Bronchial epithelial cell (primary cell): ENCODE results near the gene IL6ST. TPM values are rescaled to one million over a fixed set of nuclear protein-coding genes. Genes with fewer than 3 reads are reported as not detected.

Experiments used
- DNase-seq: peaks from one replicate; pipeline ENCODE4 v3.0.0-alpha.2; 2010; ENCODE audit warnings: low read depth
- FAIRE-seq: peaks from 2 replicates; lab custom pipeline; 2011; peaks lifted over from hg19 to GRCh38; lab: Jason Lieb, UNC
- H3K27me3 ChIP-seq: 2 replicates; pipeline ENCODE4 v1.5.1; 2011; ENCODE audit warnings: low read length; ENCODE audit not compliant: control insufficient read depth, insufficient read depth
- H3K36me3 ChIP-seq: 2 replicates; pipeline ENCODE4 v1.5.1; 2011; ENCODE audit warnings: low read length; ENCODE audit not compliant: control insufficient read depth, insufficient read depth
- H3K4me3 ChIP-seq: 2 replicates; pipeline ENCODE4 v1.5.1; 2011; ENCODE audit warnings: mild to moderate bottlenecking, low read depth, low read length, control low read depth
- CTCF ChIP-seq: IDR thresholded peaks from 2 replicates; pipeline ENCODE4 v1.5.1; 2011; ENCODE audit warnings: mild to moderate bottlenecking, moderate library complexity, low read length, control low read depth, inconsistent platforms; ENCODE audit not compliant: insufficient read depth, severe bottlenecking
- total RNA-seq: library from RNA; depleted of rRNA; stranded (reverse); fragments of >200 nt; gene quantifications from 2 replicates; pipeline ENCODE4 v1.2.1, GENCODE V29; 2014

Gene IL6ST
- total RNA-seq, 1 donor from 2014 or later, result 50.8 TPM

GRCh38 chr5:56010431-56010830, 15.7 kb upstream of the IL6ST start:
- no peak for FAIRE-seq
- Histone ChIP-seq H3K4me3 (no peak overlapping the region), H3K27me3 (no peaks in the 10 kb centered on the region), H3K36me3 (no peaks in the 10 kb centered on the region)
- DNase-seq, result no peak
- TF ChIP-seq CTCF, result no peak

GRCh38 chr5:56006600-56006999, 11.8 kb upstream of the IL6ST start:
- no peak for TF ChIP-seq CTCF
- no peak for DNase-seq
- FAIRE-seq, result no peak
- H3K4me3 ChIP-seq, result no peak overlapping the region
- H3K36me3 ChIP-seq, result no peaks in the 10 kb centered on the region
- H3K27me3 ChIP-seq, result no peaks in the 10 kb centered on the region

GRCh38 chr5:56006094-56006493, 11.3 kb upstream of the IL6ST start:
- FAIRE-seq, result no peak
- no peak for DNase-seq
- no peak for TF ChIP-seq CTCF
- Histone ChIP-seq H3K27me3 (no peaks in the 10 kb centered on the region), H3K36me3 (no peaks in the 10 kb centered on the region), H3K4me3 (no peak overlapping the region)

GRCh38 chr5:56004874-56005273, 10.1 kb upstream of the IL6ST start:
- TF ChIP-seq CTCF, result no peak
- Histone ChIP-seq H3K27me3 (no peaks in the 10 kb centered on the region), H3K4me3 (no peak overlapping the region), H3K36me3 (no peaks in the 10 kb centered on the region)
- DNase-seq, result no peak
- FAIRE-seq, result no peak

- TF ChIP-seq CTCF, result no peak
- peak; percentile 39 for DNase-seq
Observed at GRCh38 chr5:56003679-56004078, 8.9 kb upstream of the IL6ST start.

GRCh38 chr5:56003179-56003578, 8.4 kb upstream of the IL6ST start:
- no peaks in the 10 kb centered on the region for H3K36me3 ChIP-seq
- no peak for TF ChIP-seq CTCF
- DNase-seq (peak; percentile 87), FAIRE-seq (no peak)
- no peak overlapping the region for H3K4me3 ChIP-seq
- no peaks in the 10 kb centered on the region for H3K27me3 ChIP-seq

More at GRCh38 chr5:56003679-56004078, 8.9 kb upstream of the IL6ST start:
- no peak for FAIRE-seq
- no peaks in the 10 kb centered on the region for H3K27me3 ChIP-seq
- H3K4me3 ChIP-seq, result no peak overlapping the region
- H3K36me3 ChIP-seq, result no peaks in the 10 kb centered on the region
